ENCODE data around the gene CAVIN2.
"Not testable (repeated sequence)": the region's sequence is repeated elsewhere in the genome, so short reads cannot be mapped to it uniquely, and the experiment has no call there.

The CAVIN2 gene

DNA sequence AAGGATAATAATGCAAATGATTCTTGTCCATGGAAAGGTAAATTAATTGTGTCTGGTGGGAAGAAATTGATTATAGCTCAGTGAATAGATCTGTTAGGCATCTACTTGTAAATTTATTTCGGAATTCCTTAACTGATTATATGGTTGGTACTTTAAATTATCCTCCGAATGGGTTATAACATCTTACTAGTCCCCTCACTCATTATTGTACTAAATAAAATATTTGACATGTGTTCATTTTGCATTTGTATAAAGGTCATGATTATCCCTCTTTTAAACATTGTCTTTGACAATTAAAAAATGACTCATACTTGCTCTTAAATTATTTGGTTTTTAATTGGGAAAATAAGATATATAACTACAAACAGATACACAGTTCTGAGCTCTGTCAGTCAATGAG is 47.4 kb downstream of the CAVIN2 start:
- H3K27me3 ChIP-seq (ENCODE audit: insufficient read depth, low read length), result no peaks in the 10 kb centered on the region
- H3K4me3 ChIP-seq (ENCODE audit: low read depth, low read length), result no peak overlapping the region

DNA sequence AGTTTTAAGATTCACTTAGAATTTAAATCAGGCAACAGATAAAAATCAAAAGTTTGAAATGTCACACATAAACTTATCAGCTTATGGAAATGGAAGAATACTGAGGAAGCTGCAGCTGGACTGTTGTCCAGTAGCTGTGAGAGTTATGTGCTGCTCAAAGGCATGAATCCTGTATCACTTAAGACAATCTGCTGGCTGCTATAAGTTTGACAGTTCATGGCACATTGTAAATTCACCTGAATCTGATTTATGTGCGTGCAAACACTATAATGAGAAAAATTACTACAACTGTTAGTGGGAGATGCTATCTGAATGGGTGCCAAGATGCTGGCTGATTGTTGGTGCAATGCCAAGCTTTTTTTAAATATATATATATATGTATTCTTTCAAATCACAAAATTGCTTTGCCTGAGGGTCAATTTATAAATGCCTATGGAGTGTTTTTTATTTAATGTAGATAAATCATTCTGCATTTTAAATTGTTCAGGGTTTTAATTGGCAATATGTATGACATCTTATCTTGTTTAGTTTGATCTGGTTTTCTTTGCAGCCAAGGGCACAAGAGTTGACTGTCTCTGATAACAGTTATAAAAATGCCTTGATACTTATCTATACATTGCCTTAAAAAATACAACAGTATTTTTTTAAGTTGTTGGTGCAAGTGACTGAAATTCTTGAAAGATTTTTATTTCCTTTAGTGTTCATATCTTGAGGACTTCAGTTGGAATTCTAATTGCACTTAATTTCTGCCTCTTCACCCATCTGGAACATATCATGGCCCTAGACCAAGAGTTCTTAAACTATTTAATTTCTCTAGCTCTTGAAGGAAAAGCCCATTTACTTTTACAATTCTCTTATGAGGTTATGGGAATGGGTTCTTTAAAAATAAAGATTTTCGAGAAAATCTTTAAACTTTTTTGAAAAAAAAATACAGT is 48.7 kb downstream of the CAVIN2 start:
- Histone ChIP-seq H3K27ac (ENCODE audit: low read depth, low read length) (no peak overlapping the region), H3K4me1 (ENCODE audit: control insufficient read depth, insufficient read depth, low read length, unreplicated experiment) (no peaks in the 10 kb centered on the region), H3K36me3 (ENCODE audit: insufficient read depth, low read length) (no peaks in the 10 kb centered on the region), H3K79me2 (ENCODE audit: control insufficient read depth, insufficient read depth, low read length, unreplicated experiment) (no peaks in the 10 kb centered on the region), H3K27me3 (ENCODE audit: insufficient read depth, low read length) (no peaks in the 10 kb centered on the region), H2AFZ (ENCODE audit: low read length, unreplicated experiment) (no peak overlapping the region), H3K4me3 (ENCODE audit: low read depth, low read length) (no peak overlapping the region)

More for the DNA sequence above, 47.4 kb downstream of the CAVIN2 start:
- H3K4me1 ChIP-seq (ENCODE audit: control insufficient read depth, insufficient read depth, low read length, unreplicated experiment), result no peaks in the 10 kb centered on the region
- no peak overlapping the region for H3K27ac ChIP-seq (ENCODE audit: low read depth, low read length)
- H2AFZ ChIP-seq (ENCODE audit: low read length, unreplicated experiment), result no peak overlapping the region
- no peaks in the 10 kb centered on the region for H3K79me2 ChIP-seq (ENCODE audit: control insufficient read depth, insufficient read depth, low read length, unreplicated experiment)
- no peaks in the 10 kb centered on the region for H3K36me3 ChIP-seq (ENCODE audit: insufficient read depth, low read length)

DNA sequence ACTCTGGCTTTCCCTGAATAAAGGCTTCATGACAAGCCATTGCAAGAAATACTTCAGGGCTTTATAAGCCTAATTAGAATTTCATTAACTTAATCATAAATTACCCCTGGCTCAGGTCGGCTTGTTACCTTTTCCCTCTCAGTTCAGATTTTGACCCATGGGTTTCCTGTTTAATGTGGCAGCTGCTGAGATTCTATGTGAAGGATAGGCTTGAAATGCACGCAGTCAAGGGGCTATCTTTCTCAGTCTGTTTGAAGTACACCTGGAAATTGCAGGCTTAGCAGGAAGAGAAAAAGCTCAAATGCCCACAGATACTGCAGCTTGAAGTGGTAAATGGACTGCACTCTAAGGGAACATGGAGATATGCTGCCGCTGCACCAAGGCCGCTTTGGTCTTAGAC is 49.4 kb downstream of the CAVIN2 start:
- Histone ChIP-seq H3K36me3 (ENCODE audit: insufficient read depth, low read length) (no peaks in the 10 kb centered on the region), H3K79me2 (ENCODE audit: control insufficient read depth, insufficient read depth, low read length, unreplicated experiment) (no peaks in the 10 kb centered on the region), H2AFZ (ENCODE audit: low read length, unreplicated experiment) (no peak overlapping the region), H3K27me3 (ENCODE audit: insufficient read depth, low read length) (no peaks in the 10 kb centered on the region), H3K4me3 (ENCODE audit: low read depth, low read length) (no peak overlapping the region), H3K4me1 (ENCODE audit: control insufficient read depth, insufficient read depth, low read length, unreplicated experiment) (no peaks in the 10 kb centered on the region), H3K27ac (ENCODE audit: low read depth, low read length) (no peak overlapping the region)

DNA sequence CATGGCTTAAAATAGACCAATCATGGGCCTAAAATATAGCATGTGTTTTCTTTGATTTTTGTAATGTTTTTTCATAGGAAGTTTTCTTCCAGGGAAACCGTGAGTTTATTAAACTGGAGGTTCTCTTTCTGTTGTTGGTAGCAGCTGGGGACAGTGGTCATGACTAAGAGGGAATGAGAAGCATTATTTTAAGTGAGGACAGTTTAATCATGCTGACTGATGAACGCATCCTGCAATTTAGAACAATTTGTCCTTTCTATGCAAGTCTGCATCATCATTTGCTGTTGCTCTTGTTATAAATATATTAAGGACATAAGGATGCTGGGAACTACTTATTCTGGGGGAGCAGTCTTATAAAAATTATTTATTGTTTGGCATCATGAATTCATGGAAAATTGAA is 51.2 kb downstream of the CAVIN2 start:
- Histone ChIP-seq H2AFZ (ENCODE audit: low read length, unreplicated experiment) (no peak overlapping the region), H3K4me1 (ENCODE audit: control insufficient read depth, insufficient read depth, low read length, unreplicated experiment) (peaks cover 2% of the 10 kb centered on the region), H3K36me3 (ENCODE audit: insufficient read depth, low read length) (no peaks in the 10 kb centered on the region), H3K4me3 (ENCODE audit: low read depth, low read length) (no peak overlapping the region), H3K27ac (ENCODE audit: low read depth, low read length) (no peak overlapping the region), H3K79me2 (ENCODE audit: control insufficient read depth, insufficient read depth, low read length, unreplicated experiment) (no peaks in the 10 kb centered on the region), H3K27me3 (ENCODE audit: insufficient read depth, low read length) (no peaks in the 10 kb centered on the region)

DNA sequence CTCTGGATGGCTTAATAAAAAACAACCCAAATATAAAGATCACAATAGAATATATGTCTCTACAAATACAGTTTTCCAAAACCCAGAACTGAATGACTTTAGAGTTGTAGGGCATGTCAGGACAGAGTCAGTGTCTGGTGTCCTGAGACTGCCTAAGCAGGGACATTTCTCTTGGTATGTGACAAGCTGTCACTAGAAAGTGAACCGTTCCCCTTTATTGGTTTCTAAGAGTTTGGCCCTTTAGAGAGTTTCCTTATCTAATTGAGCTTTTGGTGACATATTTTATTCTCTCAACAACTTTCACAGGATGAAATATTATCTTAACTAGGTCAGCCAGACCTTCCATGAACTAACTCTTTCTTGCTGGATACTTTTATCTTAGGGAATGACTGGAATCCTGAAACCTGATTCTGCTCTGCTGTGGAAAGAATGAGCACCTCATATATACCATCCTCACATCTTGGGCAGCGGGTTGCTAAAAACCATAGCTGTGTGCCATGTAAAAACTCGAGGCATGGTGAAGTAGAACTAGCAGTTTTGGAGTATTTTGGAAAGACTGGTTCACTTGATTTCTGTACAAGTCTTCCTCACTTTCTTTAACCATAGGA is 54.8 kb downstream of the CAVIN2 start:
- no peaks in the 10 kb centered on the region for H3K27me3 ChIP-seq (ENCODE audit: insufficient read depth, low read length)
- H2AFZ ChIP-seq (ENCODE audit: low read length, unreplicated experiment), result no peak overlapping the region
- no peaks in the 10 kb centered on the region for H3K36me3 ChIP-seq (ENCODE audit: insufficient read depth, low read length)
- no peaks in the 10 kb centered on the region for H3K79me2 ChIP-seq (ENCODE audit: control insufficient read depth, insufficient read depth, low read length, unreplicated experiment)
- H3K4me3 ChIP-seq (ENCODE audit: low read depth, low read length), result no peak overlapping the region
- H3K27ac ChIP-seq (ENCODE audit: low read depth, low read length), result no peak overlapping the region
- H3K4me1 ChIP-seq (ENCODE audit: control insufficient read depth, insufficient read depth, low read length, unreplicated experiment), result peaks cover 9% of the 10 kb centered on the region

DNA sequence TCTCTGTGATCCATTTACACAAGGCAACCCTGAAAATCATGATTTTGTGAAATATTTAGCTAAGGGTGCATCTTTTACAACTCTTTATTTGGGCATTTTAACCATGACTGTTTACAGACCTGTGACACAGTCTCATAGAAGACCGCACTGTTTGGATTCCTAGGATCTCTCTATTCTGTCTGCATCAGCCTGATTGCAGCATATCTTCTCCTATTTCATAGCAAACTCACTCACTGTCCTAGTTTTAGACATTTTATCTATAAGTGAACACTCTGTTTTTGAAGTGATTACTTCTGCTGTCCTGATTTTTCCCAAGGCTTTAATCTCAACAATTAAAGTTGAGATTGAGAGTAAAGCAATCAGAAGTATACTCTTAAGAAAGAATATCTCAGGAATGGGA is 56.2 kb downstream of the CAVIN2 start:
- Histone ChIP-seq H3K27ac (ENCODE audit: low read depth, low read length) (no peak overlapping the region), H3K27me3 (ENCODE audit: insufficient read depth, low read length) (no peaks in the 10 kb centered on the region), H3K36me3 (ENCODE audit: insufficient read depth, low read length) (no peaks in the 10 kb centered on the region), H3K4me1 (ENCODE audit: control insufficient read depth, insufficient read depth, low read length, unreplicated experiment) (peaks cover 9% of the 10 kb centered on the region), H2AFZ (ENCODE audit: low read length, unreplicated experiment) (no peak overlapping the region), H3K4me3 (ENCODE audit: low read depth, low read length) (no peak overlapping the region), H3K79me2 (ENCODE audit: control insufficient read depth, insufficient read depth, low read length, unreplicated experiment) (no peaks in the 10 kb centered on the region)

DNA sequence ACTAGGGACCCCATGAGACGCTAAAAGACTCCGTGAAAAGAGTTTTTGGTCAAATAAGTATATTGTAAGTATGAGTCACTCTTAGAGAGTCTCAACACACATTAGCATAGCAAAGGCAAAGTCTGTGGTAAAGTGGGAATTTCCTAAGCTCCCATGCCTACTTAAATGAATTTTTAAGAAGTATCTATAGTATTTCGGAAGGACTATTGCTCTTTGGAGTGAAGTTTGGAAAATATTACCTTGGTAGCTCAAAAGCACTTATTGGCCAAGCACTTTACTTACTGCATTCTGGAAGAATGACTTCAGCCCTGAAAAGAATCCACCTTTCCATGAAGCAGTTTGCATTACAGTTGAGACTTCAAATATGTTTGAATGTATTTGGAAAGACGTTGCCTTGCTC is 57.1 kb downstream of the CAVIN2 start:
- Histone ChIP-seq H2AFZ (ENCODE audit: low read length, unreplicated experiment) (peak overlapping the region; percentile 2), H3K27ac (ENCODE audit: low read depth, low read length) (no peak overlapping the region), H3K36me3 (ENCODE audit: insufficient read depth, low read length) (no peaks in the 10 kb centered on the region), H3K4me3 (ENCODE audit: low read depth, low read length) (no peak overlapping the region), H3K27me3 (ENCODE audit: insufficient read depth, low read length) (no peaks in the 10 kb centered on the region), H3K79me2 (ENCODE audit: control insufficient read depth, insufficient read depth, low read length, unreplicated experiment) (no peaks in the 10 kb centered on the region), H3K4me1 (ENCODE audit: control insufficient read depth, insufficient read depth, low read length, unreplicated experiment) (peaks cover 9% of the 10 kb centered on the region)

DNA sequence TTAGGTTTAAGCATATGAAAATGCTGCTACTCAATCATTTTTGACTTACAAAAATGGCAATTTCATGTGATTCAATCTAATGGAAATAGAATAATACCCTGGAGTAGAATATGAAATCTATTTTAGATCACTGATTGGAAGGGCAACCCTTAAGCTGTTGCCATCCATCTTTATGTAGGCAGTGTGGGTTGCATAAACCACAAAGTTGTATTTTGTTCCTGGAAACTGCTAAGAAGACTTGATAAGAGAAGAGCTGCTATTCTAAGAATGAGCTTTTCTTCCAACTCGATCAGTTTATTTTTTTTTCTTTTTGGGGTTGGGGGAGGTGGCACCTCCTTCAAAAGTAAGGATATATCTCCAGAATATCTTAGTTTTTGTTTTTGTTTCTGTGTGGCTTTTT is 60.2 kb downstream of the CAVIN2 start:
- Histone ChIP-seq H3K4me1 (ENCODE audit: control insufficient read depth, insufficient read depth, low read length, unreplicated experiment) (peaks cover 9% of the 10 kb centered on the region), H2AFZ (ENCODE audit: low read length, unreplicated experiment) (no peak overlapping the region), H3K79me2 (ENCODE audit: control insufficient read depth, insufficient read depth, low read length, unreplicated experiment) (no peaks in the 10 kb centered on the region)

DNA sequence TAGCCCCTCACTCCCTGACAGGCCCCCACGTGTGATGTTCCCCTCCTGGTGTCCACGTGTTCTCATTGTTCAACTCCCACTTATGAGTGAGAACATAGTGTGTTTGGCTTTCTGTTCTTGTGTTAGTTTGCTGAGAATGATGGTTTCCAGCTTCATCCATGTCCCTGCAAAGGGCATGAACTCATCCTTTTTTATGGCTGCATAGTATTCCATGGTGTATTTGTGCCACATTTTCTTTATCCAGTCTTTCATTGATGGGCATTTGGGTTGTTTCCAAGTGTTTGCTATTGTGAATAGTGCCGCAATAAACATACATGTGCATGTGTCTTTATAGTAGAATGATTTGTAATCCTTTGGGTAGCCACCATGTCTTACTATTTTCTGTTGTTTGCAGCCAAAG is 61.2 kb downstream of the CAVIN2 start:
- H3K36me3 ChIP-seq (ENCODE audit: insufficient read depth, low read length); H3K4me3 ChIP-seq (ENCODE audit: low read depth, low read length); H3K27me3 ChIP-seq (ENCODE audit: insufficient read depth, low read length); H2AFZ ChIP-seq (ENCODE audit: low read length, unreplicated experiment); H3K79me2 ChIP-seq (ENCODE audit: control insufficient read depth, insufficient read depth, low read length, unreplicated experiment); H3K27ac ChIP-seq (ENCODE audit: low read depth, low read length); H3K4me1 ChIP-seq (ENCODE audit: control insufficient read depth, insufficient read depth, low read length, unreplicated experiment): not testable (repeated sequence)

More for the DNA sequence above, 60.2 kb downstream of the CAVIN2 start:
- Histone ChIP-seq H3K4me3 (ENCODE audit: low read depth, low read length) (no peak overlapping the region), H3K36me3 (ENCODE audit: insufficient read depth, low read length) (no peaks in the 10 kb centered on the region), H3K27ac (ENCODE audit: low read depth, low read length) (no peak overlapping the region), H3K27me3 (ENCODE audit: insufficient read depth, low read length) (no peaks in the 10 kb centered on the region)
